Transverse colon (tissue), 4 donors: ENCODE measurements around the gene MYRIP. TPM values are rescaled to one million over a fixed set of nuclear protein-coding genes. Genes with fewer than 3 reads are reported as not detected.

Experiments used
- DNase-seq: peaks from one replicate; pipeline ENCODE4 v3.0.0-alpha.2; 2019
- H3K27ac ChIP-seq, 4 donors: fragments of 200-600 bp; sonication (generic); 2 replicates each; pipeline ENCODE4 v1.5.1; 2016 to 2018; ENCODE audit warnings: inconsistent platforms in 4 of 4
- H3K27me3 ChIP-seq: fragments of 200-600 bp; sonication (generic); 2 replicates; pipeline ENCODE4 v1.5.1; 2017; ENCODE audit warnings: inconsistent platforms
- H3K36me3 ChIP-seq, 4 donors: fragments of 200-600 bp; sonication (generic); 2 replicates each; pipeline ENCODE4 v1.5.1; 2017 to 2019; ENCODE audit warnings: inconsistent platforms in 4 of 4
- H3K4me1 ChIP-seq, 4 donors: fragments of 200-600 bp; sonication (generic); 2 replicates each; pipeline ENCODE4 v1.5.1; 2017 to 2020; ENCODE audit warnings: inconsistent platforms in 4 of 4
- H3K4me3 ChIP-seq, 4 donors: fragments of 200-600 bp; sonication (generic); 1 replicate in 1 of 4; 2 replicates in 3 of 4; pipeline versions ENCODE4 v1.5.1 to v1.6.1; 2017 to 2019; ENCODE audit warnings: inconsistent platforms in 4 of 4
- H3K9me3 ChIP-seq, 2 donors: fragments of 200-600 bp; sonication (generic); 2 replicates each; pipeline ENCODE4 v1.5.1; 2017 to 2019; ENCODE audit warnings: inconsistent platforms in 2 of 2
- EP300 ChIP-seq: sonication (generic); formaldehyde crosslinking; IDR thresholded peaks from one replicate; pipeline ENCODE4 v1.6.1; 2017; ENCODE audit warnings: antibody characterized with exemption, low read depth
- POLR2A ChIP-seq: fragments of 450-650 bp; IDR thresholded peaks from one replicate; pipeline ENCODE4 v1.6.1; 2016; ENCODE audit warnings: antibody characterized with exemption, mild to moderate bottlenecking, moderate library complexity
- POLR2AphosphoS5 ChIP-seq, 3 donors: sonication (generic); formaldehyde crosslinking; IDR thresholded peaks; one replicate each; pipeline ENCODE4 v1.6.1; 2016; ENCODE audit warnings: antibody characterized with exemption in 3 of 3
- WGBS, 2 donors: methylation state at CpG; one replicate each; pipeline ENCODE4 v1.1.5; 2018; ENCODE audit warnings: low coverage in 1 of 2; 5-methylcytosine and 5-hydroxymethylcytosine counted together
- in situ Hi-C, 4 donors: fragments of 200-750 bp; cut with MboI; loops; one replicate each; pipeline versions ENCODE4 v1.15.0 to v1.15.1; 2017; ENCODE audit warnings: low sequenced_read_pairs in 3 of 4, low pct_ligation_motif_present in 1 of 4, low pct_unique_long_range_greater_than_20kb in 1 of 4
- intact Hi-C: fragments of 100-400 bp; cut with DNase I; formaldehyde crosslinking; loops from one replicate; pipeline ENCODE4 v1.15.1; 2023; ENCODE audit warnings: low total_unique reads
- total RNA-seq, 4 donors: library from RNA; depleted of rRNA; stranded (reverse); fragments of >200 nt; gene quantifications; one replicate each; pipeline ENCODE4 v1.1.0, GENCODE V29; 2016
- TF ChIP-seq, protein P1 (sequence below), 5 experiments: fragments of 200-600 bp in 3 of 5; fragments of 450-650 bp in 2 of 5; sonication (generic) in 3 of 5; IDR thresholded peaks; 1 replicate in 2 of 5; 2 replicates in 3 of 5; pipeline ENCODE4 v1.5.1; 2016 to 2017; ENCODE audit warnings: antibody characterized with exemption in 5 of 5, inconsistent platforms in 3 of 5, mild to moderate bottlenecking in 2 of 5, moderate library complexity in 1 of 5

Gene MYRIP
- total RNA-seq, 4 donors from 2014 or later: 2.6 to 19.7 (median 5.4) TPM

DNA sequence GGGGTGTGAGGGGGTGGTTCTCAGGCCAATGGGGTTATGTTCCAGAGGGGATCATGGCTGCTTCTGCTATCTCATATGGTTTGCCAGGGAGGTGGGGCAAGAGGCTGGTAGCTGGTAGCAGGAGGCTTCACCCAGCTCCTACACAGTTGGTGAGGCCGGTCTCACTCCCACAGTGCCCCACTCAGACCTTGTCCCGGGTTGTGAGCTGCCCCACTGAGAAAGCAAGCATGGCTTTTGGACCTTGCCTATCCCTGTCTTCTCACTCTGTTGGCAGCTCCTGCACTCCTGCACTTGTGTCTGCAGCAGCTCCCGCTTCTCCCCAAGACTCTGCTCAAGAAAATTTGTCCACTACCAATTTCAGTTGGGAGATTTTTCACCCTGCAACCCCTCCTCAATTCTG, 46.1 kb downstream of the MYRIP start:
- intact Hi-C loops: no loop called here
- peaks cover 2 to 6% of the 10 kb centered on the region in 2 donors for H3K9me3 ChIP-seq
- DNase-seq: no peak
- in situ Hi-C loops: no loop called here
- WGBS, 2 donors: 86 to 89% methylated on average over 1 to 3 of the region's 3 CpGs
- H3K4me3 ChIP-seq: no peak overlapping the region
- H3K36me3 ChIP-seq: no peaks in the 10 kb centered on the region
- H3K27ac ChIP-seq: no peak overlapping the region
- TF ChIP-seq, protein P1, sequence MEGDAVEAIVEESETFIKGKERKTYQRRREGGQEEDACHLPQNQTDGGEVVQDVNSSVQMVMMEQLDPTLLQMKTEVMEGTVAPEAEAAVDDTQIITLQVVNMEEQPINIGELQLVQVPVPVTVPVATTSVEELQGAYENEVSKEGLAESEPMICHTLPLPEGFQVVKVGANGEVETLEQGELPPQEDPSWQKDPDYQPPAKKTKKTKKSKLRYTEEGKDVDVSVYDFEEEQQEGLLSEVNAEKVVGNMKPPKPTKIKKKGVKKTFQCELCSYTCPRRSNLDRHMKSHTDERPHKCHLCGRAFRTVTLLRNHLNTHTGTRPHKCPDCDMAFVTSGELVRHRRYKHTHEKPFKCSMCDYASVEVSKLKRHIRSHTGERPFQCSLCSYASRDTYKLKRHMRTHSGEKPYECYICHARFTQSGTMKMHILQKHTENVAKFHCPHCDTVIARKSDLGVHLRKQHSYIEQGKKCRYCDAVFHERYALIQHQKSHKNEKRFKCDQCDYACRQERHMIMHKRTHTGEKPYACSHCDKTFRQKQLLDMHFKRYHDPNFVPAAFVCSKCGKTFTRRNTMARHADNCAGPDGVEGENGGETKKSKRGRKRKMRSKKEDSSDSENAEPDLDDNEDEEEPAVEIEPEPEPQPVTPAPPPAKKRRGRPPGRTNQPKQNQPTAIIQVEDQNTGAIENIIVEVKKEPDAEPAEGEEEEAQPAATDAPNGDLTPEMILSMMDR (IDR thresholded peaks at IDR 0.05): no peak
- TF ChIP-seq EP300 (no peak), POLR2AphosphoS5 (IDR thresholded peaks at IDR 0.05) (no peak), POLR2A (no peak)
- no peaks in the 10 kb centered on the region for H3K27me3 ChIP-seq
- H3K4me1 ChIP-seq: peaks cover 0 to 7% (median 1%) of the 10 kb centered on the region in 4 donors

GRCh38 chr3:39869890-39870289, 60.5 kb downstream of the MYRIP start:
- no peaks in the 10 kb centered on the region for H3K4me1 ChIP-seq
- WGBS, 2 donors: 74 to 79% methylated on average over 2 of the region's 2 CpGs
- TF ChIP-seq POLR2AphosphoS5 (IDR thresholded peaks at IDR 0.05) (no peak), EP300 (no peak), POLR2A (no peak)
- TF ChIP-seq, protein P1 (IDR thresholded peaks at IDR 0.05): no peak
- in situ Hi-C loops (no loop called here), intact Hi-C loops (no loop called here)
- H3K36me3 ChIP-seq: no peaks in the 10 kb centered on the region
- H3K27ac ChIP-seq: no peak overlapping the region
- no peaks in the 10 kb centered on the region for H3K27me3 ChIP-seq
- H3K4me3 ChIP-seq: no peak overlapping the region
- no peaks in the 10 kb centered on the region for H3K9me3 ChIP-seq
- no peak for DNase-seq

GRCh38 chr3:39870706-39871105, 61.3 kb downstream of the MYRIP start:
- H3K27me3 ChIP-seq: no peaks in the 10 kb centered on the region
- WGBS, 2 donors: 54 to 66% methylated on average over 3 of the region's 3 CpGs
- no peak overlapping the region for H3K27ac ChIP-seq
- no peak for DNase-seq
- intact Hi-C loops: no loop called here
- in situ Hi-C loops: no loop called here
- TF ChIP-seq POLR2AphosphoS5 (IDR thresholded peaks at IDR 0.05): no peak
- TF ChIP-seq EP300: no peak
- TF ChIP-seq, protein P1 (IDR thresholded peaks at IDR 0.05): no peak
- no peak for TF ChIP-seq POLR2A
- no peaks in the 10 kb centered on the region for H3K9me3 ChIP-seq
- no peaks in the 10 kb centered on the region for H3K4me1 ChIP-seq
- no peaks in the 10 kb centered on the region for H3K36me3 ChIP-seq
- no peak overlapping the region for H3K4me3 ChIP-seq

DNA sequence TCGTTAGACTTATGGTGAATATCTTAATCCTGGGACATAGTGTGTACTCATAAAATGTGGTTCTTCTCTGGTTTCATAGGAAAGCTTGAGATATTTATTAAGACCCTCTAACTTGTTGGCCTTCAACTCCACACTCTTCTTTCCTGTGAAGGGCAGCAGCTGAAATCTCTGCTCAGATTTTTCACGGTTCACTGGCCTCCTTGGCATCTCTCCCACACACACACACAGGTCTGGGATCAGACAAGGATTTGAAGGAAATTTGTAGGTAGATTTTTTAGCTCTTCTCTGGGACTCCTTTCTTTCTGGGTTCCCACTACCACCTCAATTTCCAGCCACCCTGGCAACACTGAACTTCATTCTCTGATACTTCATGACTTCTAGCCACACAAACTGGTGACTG, 70.2 kb downstream of the MYRIP start:
- H3K4me3 ChIP-seq: no peak overlapping the region
- in situ Hi-C loops (no loop called here), intact Hi-C loops (no loop called here)
- H3K27ac ChIP-seq: no peak overlapping the region
- H3K9me3 ChIP-seq: no peaks in the 10 kb centered on the region
- DNase-seq: no peak
- no peaks in the 10 kb centered on the region for H3K36me3 ChIP-seq
- no peaks in the 10 kb centered on the region for H3K27me3 ChIP-seq
- 81 to 83% methylated on average over 2 of the region's 2 CpGs for WGBS, 2 donors
- no peaks in the 10 kb centered on the region for H3K4me1 ChIP-seq
- no peak for TF ChIP-seq EP300
- TF ChIP-seq, protein P1 (IDR thresholded peaks at IDR 0.05): no peak
- TF ChIP-seq POLR2A: no peak
- TF ChIP-seq POLR2AphosphoS5 (IDR thresholded peaks at IDR 0.05): no peak
